ENCODE results near the gene SLC5A11. TPM values are rescaled to one million over a fixed set of nuclear protein-coding genes. Genes with fewer than 3 reads are reported as not detected.
"Not testable (repeated sequence)": the region's sequence is repeated elsewhere in the genome, so short reads cannot be mapped to it uniquely, and the experiment has no call there.

Gene SLC5A11, protein sequence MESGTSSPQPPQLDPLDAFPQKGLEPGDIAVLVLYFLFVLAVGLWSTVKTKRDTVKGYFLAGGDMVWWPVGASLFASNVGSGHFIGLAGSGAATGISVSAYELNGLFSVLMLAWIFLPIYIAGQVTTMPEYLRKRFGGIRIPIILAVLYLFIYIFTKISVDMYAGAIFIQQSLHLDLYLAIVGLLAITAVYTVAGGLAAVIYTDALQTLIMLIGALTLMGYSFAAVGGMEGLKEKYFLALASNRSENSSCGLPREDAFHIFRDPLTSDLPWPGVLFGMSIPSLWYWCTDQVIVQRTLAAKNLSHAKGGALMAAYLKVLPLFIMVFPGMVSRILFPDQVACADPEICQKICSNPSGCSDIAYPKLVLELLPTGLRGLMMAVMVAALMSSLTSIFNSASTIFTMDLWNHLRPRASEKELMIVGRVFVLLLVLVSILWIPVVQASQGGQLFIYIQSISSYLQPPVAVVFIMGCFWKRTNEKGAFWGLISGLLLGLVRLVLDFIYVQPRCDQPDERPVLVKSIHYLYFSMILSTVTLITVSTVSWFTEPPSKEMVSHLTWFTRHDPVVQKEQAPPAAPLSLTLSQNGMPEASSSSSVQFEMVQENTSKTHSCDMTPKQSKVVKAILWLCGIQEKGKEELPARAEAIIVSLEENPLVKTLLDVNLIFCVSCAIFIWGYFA
- 0.16 TPM for total RNA-seq
- long read RNA-seq, partial matches to known transcripts: 0 of 1 reads
- long read RNA-seq, other reads (novel, unspliced or antisense): 1 of 1 reads

DNA sequence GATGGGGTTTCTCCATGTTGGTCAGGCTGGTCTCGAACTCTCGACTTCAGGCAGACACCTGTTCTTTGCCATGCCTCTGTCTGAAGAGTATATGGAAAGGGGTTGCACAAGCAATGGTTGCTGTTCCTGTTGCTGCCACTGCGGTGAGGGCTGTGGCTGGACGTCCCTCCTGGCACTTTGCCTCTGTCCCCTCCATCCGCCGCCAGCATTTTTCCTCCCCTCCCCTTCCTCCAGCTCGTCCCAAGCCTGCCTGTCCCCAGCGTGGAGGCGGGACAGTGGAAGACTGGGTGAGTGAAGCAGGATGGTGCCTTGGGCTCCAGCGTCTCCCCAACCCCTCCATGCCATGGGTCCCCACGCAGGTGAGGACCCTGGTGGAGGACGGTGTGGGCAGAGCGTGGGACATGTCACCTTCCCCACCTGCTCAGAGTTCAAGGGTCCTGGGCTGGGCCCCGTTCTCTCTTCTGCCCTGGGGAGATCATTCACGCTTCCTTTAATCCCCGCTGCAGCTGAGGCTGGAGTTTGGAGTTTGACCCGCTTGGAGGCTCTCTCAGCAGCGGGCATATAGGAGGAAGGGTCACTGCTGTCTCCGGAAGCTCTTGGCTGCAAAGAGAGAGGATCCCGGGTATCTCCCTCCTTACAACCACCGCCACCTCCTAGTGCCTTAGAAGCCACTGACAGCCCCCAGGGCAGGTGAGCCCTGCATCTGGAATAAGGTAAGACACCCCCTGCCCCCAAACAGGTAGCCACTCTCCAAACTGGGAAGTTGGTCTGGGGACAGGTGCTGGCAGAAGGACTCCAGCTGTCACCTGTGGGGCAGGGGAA is at the start of gene SLC5A11:
TSS of gene SLC5A11 (plus strand) at position 238 of the 822 bp plus-strand sequence. CDS start 12,681 bp downstream, outside the sequence.
- peak; percentile 81 for DNase-seq (ENCODE audit: low spot score)

DNA sequence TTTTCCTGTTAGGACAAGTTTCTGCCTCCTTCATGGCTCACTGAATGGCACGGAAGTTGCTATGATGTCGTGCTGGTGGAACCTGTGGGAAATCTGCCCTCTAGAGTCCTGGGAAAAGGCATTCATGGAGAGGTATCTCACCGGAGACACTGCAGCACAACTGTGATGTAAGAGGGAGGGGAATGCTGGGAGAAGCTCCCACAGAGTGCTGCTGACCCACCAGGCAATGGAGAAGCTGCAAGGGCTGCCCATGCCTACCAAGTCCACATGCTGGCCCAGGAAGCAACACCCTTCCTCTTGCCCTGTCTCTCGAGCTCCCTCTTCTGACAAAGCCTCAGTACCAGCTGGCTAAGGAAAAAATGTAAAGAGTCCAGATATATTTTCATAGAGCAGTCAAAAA is 45.2 kb upstream of the SLC5A11 start:
- no peak for DNase-seq (ENCODE audit: low spot score)

DNA sequence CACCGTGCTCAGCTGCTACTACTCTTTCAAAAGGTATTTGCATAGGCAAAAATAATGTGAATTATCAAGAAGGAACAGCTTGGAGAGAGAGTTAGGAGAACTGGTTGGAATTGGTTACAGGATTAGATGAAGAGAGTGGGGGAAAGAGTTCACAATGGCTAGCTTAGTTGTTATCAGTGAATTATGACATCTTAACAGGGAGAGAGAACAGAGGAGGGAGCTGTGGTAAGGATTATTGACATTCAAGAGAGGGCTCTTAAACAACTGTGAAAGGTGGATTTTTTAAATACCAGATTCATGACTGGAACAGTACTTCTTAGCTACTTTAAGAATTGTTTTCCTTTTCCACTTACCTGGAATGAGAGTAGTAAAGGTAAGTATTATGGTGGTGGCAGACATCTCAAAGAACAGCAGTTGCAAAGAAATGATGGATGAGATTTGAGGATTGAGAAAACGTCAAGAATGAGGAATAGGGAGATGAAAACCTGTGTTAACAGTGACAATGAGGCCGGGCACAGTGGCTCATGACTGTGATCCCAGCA is 43.9 kb upstream of the SLC5A11 start:
- no peak for DNase-seq (ENCODE audit: low spot score)

DNA sequence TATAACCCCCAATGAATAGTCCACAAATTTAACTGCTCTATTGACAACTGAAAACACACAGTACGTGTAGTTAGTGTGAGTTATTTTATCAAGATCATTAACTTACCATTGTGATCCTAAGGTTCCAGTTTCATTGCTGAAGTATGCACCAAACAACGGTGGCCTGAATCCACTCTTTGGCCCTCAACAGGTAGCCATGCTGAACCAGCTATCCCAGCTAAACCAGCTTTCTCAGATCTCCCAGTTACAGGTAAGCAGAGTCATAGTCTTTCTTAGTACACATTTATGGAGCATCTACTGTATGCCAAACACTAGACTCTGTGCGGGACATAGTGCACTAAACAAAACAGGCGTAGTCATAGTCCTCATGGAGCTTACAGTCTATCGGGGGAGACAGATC is 40.3 kb upstream of the SLC5A11 start:
- DNase-seq (ENCODE audit: low spot score): no peak

DNA sequence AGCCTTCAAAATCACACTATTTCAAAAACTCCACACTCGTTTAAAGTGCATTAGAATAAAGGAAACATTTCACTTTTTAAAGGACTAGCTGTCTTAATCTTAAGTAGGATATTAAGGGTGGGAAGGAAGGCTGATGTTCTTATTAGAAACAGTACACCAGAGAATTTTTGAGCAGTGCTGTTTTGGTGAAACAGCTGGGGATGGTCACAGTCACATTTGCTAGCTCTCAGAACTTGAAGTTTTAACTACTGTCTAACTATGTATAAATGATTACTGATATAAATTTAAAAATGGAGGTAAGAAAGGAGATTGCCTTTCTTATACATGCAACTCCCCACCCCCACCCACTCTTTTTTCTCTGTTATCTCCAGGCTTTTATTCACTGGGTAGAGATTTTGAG is 38.5 kb upstream of the SLC5A11 start:
- no peak for DNase-seq (ENCODE audit: low spot score)

DNA sequence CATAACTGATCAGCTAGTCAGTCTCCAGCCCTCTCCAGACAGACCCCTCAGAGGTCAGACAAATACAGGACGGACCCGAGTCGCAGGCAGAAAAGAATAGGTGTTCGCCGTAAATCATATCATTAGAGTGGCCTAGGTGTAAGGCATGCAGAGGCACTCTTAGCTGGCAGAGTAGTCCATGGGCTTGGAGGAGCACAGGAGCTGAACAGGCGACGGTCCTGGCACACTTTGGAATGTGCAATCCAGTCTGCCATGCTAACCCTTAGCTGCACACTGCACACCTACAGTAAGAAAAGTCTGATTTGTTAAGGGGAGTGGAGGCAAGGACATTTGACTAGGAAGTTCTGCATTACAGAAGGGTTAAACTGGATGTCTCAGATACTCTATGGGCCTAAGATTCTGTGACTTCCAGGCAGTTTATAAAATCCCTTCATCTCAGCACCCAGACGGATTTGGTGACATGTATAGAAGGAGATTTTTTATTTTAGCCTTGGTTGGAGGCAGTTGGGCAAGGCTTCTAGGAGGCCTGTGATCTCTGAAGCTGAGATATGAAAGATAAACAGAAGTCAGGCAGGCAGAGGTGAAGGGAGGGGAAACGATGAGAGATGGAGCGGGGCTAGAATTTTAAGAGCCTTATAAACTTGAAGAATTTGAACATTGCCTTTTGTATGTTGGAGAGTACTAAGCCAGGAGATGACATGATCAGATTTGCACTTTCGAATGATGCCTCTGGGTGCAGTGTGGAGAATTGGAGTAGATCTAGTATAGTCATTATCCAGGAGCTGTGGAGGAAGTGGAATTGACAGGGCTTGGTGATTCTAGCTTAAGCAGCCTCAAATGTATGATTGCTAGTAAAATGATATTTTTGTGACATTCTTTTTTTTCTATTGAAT is 34.6 kb upstream of the SLC5A11 start:
- DNase-seq (ENCODE audit: low spot score): no peak

DNA sequence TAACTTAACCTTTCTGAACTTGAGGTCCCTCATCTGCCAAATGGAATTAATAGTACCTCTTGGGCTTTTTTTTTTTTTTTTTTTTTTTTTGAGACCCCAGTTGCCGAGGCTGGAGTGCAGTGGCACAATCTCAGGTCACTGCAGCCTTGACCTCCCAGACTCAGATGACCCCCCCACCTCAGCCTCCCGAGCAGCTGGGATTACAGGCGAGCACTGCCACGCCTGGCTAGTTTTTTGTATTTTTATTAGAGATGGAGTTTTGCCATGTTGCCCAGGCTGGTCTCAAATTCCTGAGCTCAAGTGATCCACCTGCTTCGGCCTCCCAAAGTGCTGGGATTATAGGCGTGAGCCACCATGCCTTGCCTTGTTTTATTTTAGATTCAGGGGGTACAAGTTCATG is 33.0 kb upstream of the SLC5A11 start:
- not testable (repeated sequence) for DNase-seq (ENCODE audit: low spot score)

DNA sequence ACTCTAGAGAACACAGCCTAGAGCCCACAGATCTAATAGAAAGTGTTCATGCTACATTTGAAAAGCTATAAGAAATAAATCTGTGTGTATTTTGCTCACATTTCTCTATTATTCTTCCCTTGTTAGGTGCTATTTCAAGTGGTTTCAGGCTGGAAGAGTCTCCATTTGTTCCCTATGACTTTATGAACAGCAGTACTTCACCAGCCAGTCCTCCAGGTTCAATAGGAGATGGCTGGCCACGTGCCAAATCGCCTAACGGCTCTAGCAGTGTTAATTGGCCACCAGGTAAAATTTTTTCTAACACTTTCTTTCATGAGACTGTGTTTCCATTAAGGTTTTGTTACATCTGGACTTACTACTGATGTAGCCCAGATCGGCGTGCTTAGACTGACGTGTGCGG is 30.7 kb upstream of the SLC5A11 start:
- no peak for DNase-seq (ENCODE audit: low spot score)

DNA sequence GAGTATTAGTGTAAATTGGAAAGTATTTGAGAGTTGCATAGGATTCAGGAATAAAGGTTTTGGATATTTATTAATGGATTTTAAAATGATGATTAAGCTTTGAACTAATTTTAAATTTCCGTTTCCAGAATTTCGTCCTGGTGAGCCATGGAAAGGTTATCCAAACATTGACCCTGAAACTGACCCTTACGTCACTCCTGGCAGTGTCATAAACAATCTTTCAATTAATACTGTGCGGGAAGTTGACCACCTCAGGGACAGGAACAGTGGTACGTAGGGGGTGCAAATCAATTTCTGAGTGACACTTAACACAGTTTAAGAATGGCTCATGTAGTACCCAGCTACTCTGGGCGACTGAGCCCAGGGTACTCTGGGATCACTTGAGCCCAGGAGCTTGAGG is 29.1 kb upstream of the SLC5A11 start:
- no peak for DNase-seq (ENCODE audit: low spot score)

DNA sequence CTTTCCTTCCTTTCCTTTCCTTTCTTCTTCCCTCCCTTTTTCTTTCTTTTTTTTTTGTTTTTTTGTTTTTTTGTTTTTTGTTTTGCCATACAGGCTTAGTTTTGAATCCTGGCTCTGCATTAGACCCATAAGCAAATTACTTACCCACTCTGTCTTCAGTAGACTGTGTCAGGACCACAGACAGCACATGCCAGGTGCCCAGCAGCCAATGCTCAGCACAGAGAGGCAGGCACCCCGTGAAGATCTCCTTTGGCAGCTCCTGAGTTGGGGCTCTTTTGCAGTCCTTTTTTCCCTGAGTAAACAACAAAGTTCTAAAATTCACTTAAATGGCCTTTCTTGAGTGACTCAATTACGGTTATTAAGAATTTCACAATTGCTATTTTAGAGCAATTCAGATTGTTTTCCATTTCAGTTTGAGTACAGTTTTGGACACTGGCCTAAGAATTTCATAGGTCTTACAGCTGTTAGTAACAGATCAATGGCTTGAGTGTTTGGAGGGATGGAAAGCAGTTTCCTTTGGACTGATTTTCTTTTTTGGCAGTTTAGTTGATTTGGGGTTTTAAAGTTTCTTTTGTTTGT is 26.2 kb upstream of the SLC5A11 start:
- DNase-seq (ENCODE audit: low spot score): no peak

DNA sequence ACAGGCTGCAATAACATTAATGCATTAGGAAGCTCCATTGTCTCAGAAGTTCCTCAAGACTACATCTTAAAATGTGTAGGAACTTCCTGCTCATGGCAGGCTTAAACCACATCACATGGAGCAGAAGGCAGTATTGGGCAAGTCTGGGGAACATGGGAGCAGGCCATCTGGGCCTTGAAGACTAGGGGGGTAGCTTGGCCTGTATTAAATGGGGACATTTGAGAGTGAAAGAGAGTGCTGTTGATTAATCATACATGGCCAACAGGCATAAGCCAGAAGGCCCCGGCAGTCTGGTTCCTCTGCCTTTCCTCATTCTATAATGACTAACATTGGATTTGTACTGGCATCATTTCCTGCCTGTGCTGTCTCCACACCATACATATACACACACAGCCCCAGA is 25.2 kb upstream of the SLC5A11 start:
- DNase-seq (ENCODE audit: low spot score): no peak

DNA sequence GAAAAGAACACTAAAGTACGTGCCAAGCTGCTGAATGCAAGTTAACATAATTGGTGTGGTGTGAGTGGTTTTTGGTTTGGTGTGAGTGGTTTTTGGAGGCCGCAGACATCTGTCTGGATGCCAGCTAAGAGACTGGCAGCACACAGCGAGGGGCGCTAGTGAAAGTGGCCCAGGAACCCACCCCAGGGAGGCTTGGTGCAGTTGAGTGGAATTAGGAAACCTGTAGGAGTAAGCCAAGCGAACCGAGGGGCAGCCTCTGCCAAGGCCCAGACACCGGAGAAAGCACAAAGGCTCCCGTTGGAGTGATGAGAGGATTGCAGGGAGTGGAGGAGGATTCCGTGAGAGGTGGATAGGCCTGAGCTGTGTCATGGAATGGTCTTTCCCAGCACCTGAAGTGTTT is 24.6 kb upstream of the SLC5A11 start:
- DNase-seq (ENCODE audit: low spot score): peak; percentile 41

DNA sequence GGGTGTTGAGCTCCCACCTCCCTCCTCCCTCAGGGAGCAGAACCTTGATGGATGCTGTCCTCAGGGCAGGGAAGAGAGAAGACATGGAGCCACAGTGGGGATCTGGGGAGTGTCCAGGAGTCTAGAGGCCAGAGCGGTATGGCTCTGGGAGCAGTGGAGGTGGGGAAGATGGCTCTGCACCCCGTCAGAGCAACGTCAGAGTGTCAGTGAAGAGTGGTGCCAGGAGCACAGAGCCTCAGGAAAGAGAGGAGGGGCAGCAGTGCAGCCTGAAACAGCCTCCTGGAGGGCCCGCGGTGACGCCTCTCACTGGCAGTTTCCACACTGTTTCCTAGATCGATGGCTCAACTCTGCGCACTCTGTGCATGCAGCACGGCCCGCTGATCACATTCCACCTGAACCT is 23.2 kb upstream of the SLC5A11 start:
- no peak for DNase-seq (ENCODE audit: low spot score)

DNA sequence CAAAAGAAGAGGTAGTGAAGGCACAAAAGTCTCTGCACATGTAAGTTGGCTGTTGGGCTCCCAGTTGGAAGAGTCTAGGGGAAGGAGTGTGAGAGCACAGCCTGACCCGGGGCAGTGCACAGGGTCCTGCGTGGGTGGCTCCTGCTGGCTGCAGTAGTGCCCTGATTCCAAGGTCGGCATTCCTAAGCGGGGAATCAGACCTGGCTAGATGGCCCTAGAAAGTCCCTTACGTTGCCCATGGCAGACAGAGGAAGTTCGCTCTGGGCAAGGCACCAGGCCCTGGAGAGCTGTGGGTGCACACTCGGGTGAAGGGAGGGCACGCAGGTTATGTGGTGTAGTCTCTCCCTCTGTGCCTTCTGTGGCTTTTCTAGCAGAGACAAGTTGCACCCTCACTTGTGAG is 22.8 kb upstream of the SLC5A11 start:
- no peak for DNase-seq (ENCODE audit: low spot score)

DNA sequence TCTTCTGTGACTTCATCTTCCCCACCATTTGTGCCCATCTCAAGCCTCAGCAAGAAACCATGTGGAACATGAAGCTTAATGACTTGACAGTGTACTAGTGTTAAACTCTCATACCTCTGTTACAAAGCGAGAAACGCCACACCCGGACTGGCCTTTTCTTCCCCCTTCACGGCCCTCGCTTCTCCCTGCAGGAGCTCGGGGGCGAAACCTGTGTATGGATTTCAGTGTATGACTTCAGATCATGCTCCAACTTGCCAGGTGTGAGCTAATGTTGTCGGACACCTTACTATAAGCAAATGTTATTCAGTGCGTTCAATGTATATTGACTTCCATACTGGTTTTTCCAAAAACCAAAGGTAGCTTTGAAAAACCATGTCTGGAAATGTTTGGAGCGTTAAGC is 20.1 kb upstream of the SLC5A11 start:
- DNase-seq (ENCODE audit: low spot score): no peak

DNA sequence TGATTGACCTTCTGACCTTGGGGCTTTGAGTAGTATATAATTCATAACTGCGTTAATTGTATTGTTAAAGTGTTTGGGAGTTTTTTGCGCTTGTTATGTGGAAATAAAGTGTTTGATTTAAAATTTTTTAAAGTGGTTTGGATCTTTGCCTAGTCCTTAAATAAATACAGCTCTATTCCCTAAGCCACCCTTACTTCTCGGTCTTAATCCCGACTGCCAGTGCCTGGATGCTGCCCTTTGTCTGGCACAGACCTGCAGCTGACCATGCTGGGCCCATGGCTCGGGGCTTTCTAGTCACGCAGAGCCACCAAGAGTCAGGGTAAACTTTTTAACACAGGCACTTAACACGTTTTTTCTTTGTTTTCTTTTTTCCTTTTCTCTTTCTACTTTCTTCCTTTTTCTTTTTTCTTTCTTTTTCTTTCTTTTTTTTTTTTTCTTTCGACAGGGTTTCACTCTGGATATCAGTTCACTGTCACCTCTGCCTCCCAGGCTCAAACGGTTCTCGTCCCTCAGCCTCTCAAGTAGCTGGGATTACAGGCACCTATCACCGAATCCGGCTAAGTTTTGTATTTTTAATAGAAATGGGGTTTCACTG is 19.6 kb upstream of the SLC5A11 start:
- no peak for DNase-seq (ENCODE audit: low spot score)

DNA sequence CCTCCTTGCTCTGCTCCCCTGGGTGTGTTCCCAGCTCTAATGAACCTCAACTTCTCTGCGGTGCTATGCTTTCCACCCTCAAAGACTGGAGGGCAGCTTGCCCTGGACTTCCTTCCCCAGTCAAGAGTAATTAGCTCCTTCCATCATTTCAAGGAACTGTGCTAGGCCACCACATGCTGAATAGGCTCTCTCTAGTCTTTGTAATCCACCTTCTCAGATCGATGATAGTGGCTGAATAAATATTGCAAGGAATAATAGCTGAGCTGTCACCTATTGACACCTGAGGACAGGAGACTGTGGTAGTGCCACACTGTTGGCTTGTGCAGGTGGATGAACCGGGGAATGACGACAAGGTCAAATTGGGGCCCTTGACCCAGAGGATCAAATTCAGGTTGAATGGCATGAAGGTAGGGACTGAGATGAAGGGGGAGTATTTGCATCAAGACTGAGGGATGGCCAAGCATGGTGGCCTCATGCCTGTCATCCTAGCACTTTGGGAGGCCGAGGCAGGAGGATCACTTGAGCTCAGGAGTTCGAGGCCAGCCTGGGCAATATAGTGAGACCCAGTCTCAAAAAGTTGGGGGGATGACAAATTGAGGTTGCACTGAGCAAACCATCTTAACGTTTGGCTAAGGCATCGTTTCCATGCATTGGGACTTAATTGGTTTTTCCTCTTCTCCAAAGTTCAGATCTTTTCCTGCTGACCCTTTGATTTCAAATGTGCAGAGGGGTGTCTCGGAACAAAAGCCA is 18.8 kb upstream of the SLC5A11 start:
- DNase-seq (ENCODE audit: low spot score): no peak

DNA sequence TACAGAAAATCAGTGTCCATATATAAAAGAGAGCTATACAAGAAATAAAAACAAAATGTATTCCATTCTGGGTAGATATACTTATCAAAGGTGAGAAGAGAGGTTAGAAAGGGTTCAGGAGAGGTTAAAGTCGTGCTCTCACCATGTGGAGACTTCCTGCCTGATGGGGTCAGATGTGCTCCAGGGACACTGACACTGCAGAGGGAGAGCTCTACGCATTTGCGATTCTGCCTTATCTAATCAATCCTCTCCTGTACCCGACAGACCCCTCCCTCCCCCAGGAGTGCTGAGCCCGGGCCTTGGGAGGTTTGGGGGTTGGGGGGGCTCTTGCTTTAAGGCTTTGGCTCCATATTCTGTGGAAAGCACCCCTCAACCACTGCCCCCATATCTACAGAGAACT is 16.6 kb upstream of the SLC5A11 start:
- no peak for DNase-seq (ENCODE audit: low spot score)

DNA sequence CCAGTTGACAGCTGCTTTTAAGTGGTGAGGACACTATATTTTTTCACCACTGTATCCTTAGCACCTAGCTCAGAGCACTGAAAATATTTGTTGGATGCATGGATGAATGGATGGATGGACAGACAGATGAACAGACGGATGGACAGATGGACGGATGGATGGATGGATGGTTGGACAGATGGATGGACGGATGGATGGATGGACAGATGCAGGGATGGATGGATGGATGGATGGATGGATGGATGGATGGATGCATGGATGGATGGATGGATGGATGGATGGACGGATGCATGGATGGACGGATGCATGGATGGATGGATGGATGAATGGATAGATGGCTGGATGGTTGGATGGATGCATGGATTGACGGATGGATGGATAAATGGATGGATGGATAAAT is 12.4 kb upstream of the SLC5A11 start:
- peak; percentile 41 for DNase-seq (ENCODE audit: low spot score)

All from mesenteric fat pad (tissue), 1 donor.